Astrocyte of the spinal cord (primary cell): ENCODE data around the gene TFF2.

Experiments used
- DNase-seq: peaks from one replicate; pipeline ENCODE4 v3.0.0; 2011; ENCODE audit warnings: low read depth, low spot score
- H3K4me3 ChIP-seq: 2 replicates; pipeline ENCODE4 v1.5.1; 2011; ENCODE audit warnings: low read depth, mild to moderate bottlenecking, low read length, moderate library complexity
- in situ Hi-C: cut with HindIII; loops from 2 replicates; pipeline ENCODE4 v1.10.0; 2017; ENCODE audit warnings: low sequenced_read_pairs
- TF ChIP-seq, protein P1 (sequence below): IDR thresholded peaks from 2 replicates; pipeline ENCODE4 v1.5.1; 2012; ENCODE audit warnings: low read depth, mild to moderate bottlenecking, low read length, inconsistent platforms

The TFF2 gene

DNA sequence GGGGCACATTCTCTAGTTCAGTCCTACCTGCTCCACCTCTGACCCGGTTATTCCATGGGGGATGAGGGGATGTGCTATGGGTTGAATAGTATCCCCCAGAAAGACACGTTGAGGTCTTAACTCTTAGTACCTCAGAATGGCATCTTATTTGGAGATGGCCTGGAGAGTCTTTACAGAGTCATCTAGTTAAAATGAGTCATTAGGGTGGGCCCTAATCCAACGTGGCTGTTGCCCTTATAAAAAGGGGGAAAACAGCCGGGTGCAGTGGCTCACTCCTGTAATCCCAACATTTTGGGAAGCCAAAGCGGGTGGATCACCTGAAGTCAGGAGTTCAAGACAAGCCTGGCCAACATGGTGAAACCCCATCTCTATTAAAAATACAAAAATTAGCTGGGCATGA, 39.4 kb upstream of the TFF2 start:
- TF ChIP-seq, protein P1, sequence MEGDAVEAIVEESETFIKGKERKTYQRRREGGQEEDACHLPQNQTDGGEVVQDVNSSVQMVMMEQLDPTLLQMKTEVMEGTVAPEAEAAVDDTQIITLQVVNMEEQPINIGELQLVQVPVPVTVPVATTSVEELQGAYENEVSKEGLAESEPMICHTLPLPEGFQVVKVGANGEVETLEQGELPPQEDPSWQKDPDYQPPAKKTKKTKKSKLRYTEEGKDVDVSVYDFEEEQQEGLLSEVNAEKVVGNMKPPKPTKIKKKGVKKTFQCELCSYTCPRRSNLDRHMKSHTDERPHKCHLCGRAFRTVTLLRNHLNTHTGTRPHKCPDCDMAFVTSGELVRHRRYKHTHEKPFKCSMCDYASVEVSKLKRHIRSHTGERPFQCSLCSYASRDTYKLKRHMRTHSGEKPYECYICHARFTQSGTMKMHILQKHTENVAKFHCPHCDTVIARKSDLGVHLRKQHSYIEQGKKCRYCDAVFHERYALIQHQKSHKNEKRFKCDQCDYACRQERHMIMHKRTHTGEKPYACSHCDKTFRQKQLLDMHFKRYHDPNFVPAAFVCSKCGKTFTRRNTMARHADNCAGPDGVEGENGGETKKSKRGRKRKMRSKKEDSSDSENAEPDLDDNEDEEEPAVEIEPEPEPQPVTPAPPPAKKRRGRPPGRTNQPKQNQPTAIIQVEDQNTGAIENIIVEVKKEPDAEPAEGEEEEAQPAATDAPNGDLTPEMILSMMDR = no peak
- in situ Hi-C loops = no loop called here
- DNase-seq = no peak

GRCh38 chr21:42389449-42389835, 38.6 kb upstream of the TFF2 start:
- TF ChIP-seq, protein P1 = no peak
- no peak overlapping the region for H3K4me3 ChIP-seq
- in situ Hi-C loops = no loop called here
- DNase-seq = no peak

More for the DNA sequence above, 39.4 kb upstream of the TFF2 start:
- no peak overlapping the region for H3K4me3 ChIP-seq

DNA sequence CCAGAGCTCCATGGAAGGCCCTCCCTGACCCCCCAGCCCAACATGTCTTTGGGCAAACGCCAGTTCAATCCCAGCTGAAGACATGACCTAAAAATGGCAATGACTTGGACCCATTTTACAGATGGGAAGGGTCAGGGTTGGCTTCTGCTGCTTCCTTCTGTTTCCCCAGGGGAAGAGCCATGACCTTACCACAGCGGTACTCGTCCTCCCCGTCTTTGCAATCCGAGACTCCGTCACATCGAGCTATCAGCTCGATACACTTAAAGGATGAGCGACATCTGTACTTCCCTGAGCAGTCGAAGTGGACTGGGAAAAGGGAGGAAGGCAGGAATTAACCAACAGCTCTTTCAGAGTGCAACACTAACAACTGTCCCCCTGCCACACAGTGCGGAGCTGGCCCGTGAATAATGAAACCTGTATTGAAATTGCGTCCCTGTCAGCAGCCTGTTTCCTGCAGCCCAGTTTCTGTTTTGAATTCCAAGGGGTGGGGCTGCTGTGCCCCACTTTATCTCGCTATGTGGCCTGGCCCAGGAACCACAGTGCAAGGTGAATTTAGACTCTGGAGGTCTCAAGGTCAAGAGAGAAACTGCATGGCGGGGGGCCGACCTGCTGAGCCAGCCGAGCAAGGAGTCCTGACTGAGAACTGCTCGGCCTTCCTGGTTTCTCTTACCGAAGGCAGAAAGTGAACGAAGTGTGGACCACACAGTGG, 38.1 kb upstream of the TFF2 start:
- no peak for DNase-seq
- TF ChIP-seq, protein P1 = no peak
- in situ Hi-C loops = no loop called here
- H3K4me3 ChIP-seq = no peak overlapping the region

- in situ Hi-C loops = no loop called here
- no peak for DNase-seq
- TF ChIP-seq, protein P1 = no peak
- no peak overlapping the region for H3K4me3 ChIP-seq
Measured at GRCh38 chr21:42387843-42388340, 37.1 kb upstream of the TFF2 start.

- TF ChIP-seq, protein P1 = no peak
- no peak for DNase-seq
- no peak overlapping the region for H3K4me3 ChIP-seq
- in situ Hi-C loops = no loop called here
Measured at GRCh38 chr21:42387164-42387563, 36.4 kb upstream of the TFF2 start.

DNA sequence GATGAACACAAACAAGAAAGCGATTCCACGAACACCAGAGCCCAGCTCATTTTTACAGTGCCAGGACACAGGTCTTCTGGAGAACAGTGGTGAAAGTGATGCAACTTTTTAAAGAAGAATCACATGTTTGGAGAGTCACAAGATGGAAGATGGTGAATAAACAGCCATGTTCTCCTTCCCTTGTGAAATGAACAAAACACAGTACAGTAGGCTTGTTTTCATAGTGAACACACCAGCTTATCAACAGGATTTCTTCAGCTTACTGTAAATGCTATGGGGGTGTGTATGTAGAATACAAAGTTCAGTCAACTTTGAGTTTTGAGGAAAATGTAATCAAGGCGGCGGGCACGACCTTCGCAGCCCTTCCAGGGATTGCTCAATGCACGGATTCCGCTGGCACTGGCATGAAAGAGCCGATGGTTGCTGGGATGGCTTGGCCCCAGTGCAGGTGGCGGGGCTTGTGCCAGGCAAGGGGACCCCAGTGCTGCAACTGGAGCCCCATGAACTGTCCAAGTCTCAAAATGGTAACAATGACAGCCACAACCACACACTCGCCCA, 35.3 kb upstream of the TFF2 start:
- no peak overlapping the region for H3K4me3 ChIP-seq
- in situ Hi-C loops = no loop called here
- no peak for DNase-seq
- TF ChIP-seq, protein P1 = no peak
